ENCODE results near the gene BDKRB1.

Gene BDKRB1

GRCh38 chr14:96255501-96256366, at the start of gene BDKRB1:
BDKRB1 (plus strand) TSS chr14:96256210; CDS start chr14:96263683, 7,473 bp downstream.
- Histone ChIP-seq H3K4me3 (ENCODE audit: low read length) (no peak within 1 kb of the TSS), H3K27ac (ENCODE audit: low read length) (no peak within 1 kb of the TSS), H3K4me1 (ENCODE audit: control insufficient read depth, insufficient read depth, low read length) (no peaks in the 10 kb centered on the region; the same call in 1 of the 2 replicates), H3K36me3 (ENCODE audit: control insufficient read depth, insufficient read depth, low read length) (no peaks in the 10 kb centered on the region), H3K27me3 (ENCODE audit: control insufficient read depth, insufficient read depth, low read length) (no peaks in the 10 kb centered on the region), H3K9me3 (ENCODE audit: control insufficient read depth, insufficient read depth, low read length) (no peaks in the 10 kb centered on the region)
- DNase-seq (ENCODE audit: low read depth, low spot score), result no peak
- no CpG with 5 or more reads among the region's 12 CpGs for WGBS (ENCODE audit: insufficient coverage, insufficient read length)

- H3K4me1 ChIP-seq (ENCODE audit: control insufficient read depth, insufficient read depth, low read length), result peaks cover 6% of the 10 kb centered on the region
- H3K9me3 ChIP-seq (ENCODE audit: control insufficient read depth, insufficient read depth, low read length), result no peaks in the 10 kb centered on the region
- H3K27me3 ChIP-seq (ENCODE audit: control insufficient read depth, insufficient read depth, low read length), result peaks cover 2% of the 10 kb centered on the region; the same call in 1 of the 2 replicates
- no CpG with 5 or more reads among the region's 8 CpGs for WGBS (ENCODE audit: insufficient coverage, insufficient read length)
- DNase-seq (ENCODE audit: low read depth, low spot score), result no peak
- H3K4me3 ChIP-seq (ENCODE audit: low read length), result no peak overlapping the region
- no peak overlapping the region for H3K27ac ChIP-seq (ENCODE audit: low read length)
- no peaks in the 10 kb centered on the region for H3K36me3 ChIP-seq (ENCODE audit: control insufficient read depth, insufficient read depth, low read length)
These were observed 49.5 kb upstream of the BDKRB1 start for GRCh38 chr14:96206461-96206860.

GRCh38 chr14:96207686-96208085, 48.3 kb upstream of the BDKRB1 start:
- Histone ChIP-seq H3K36me3 (ENCODE audit: control insufficient read depth, insufficient read depth, low read length) (no peaks in the 10 kb centered on the region), H3K27me3 (ENCODE audit: control insufficient read depth, insufficient read depth, low read length) (peaks cover 2% of the 10 kb centered on the region; the same call in 1 of the 2 replicates), H3K27ac (ENCODE audit: low read length) (no peak overlapping the region), H3K9me3 (ENCODE audit: control insufficient read depth, insufficient read depth, low read length) (no peaks in the 10 kb centered on the region), H3K4me3 (ENCODE audit: low read length) (no peak overlapping the region), H3K4me1 (ENCODE audit: control insufficient read depth, insufficient read depth, low read length) (peaks cover 6% of the 10 kb centered on the region)
- WGBS (ENCODE audit: insufficient coverage, insufficient read length), result no CpG with 5 or more reads among the region's 5 CpGs
- DNase-seq (ENCODE audit: low read depth, low spot score), result no peak

GRCh38 chr14:96208739-96209138, 47.3 kb upstream of the BDKRB1 start:
- WGBS (ENCODE audit: insufficient coverage, insufficient read length), result no CpG with 5 or more reads among the region's 12 CpGs
- DNase-seq (ENCODE audit: low read depth, low spot score), result no peak
- Histone ChIP-seq H3K27me3 (ENCODE audit: control insufficient read depth, insufficient read depth, low read length) (peaks cover 2% of the 10 kb centered on the region; the same call in 1 of the 2 replicates), H3K9me3 (ENCODE audit: control insufficient read depth, insufficient read depth, low read length) (no peaks in the 10 kb centered on the region), H3K4me3 (ENCODE audit: low read length) (no peak overlapping the region), H3K27ac (ENCODE audit: low read length) (no peak overlapping the region), H3K36me3 (ENCODE audit: control insufficient read depth, insufficient read depth, low read length) (no peaks in the 10 kb centered on the region), H3K4me1 (ENCODE audit: control insufficient read depth, insufficient read depth, low read length) (peaks cover 6% of the 10 kb centered on the region)

GRCh38 chr14:96212140-96212539, 43.9 kb upstream of the BDKRB1 start:
- H3K4me1 ChIP-seq (ENCODE audit: control insufficient read depth, insufficient read depth, low read length), result no peaks in the 10 kb centered on the region; the same call in 1 of the 2 replicates
- no peaks in the 10 kb centered on the region for H3K27me3 ChIP-seq (ENCODE audit: control insufficient read depth, insufficient read depth, low read length)
- no peaks in the 10 kb centered on the region; the same call in 1 of the 2 replicates for H3K36me3 ChIP-seq (ENCODE audit: control insufficient read depth, insufficient read depth, low read length)
- H3K4me3 ChIP-seq (ENCODE audit: low read length), result no peak overlapping the region
- H3K27ac ChIP-seq (ENCODE audit: low read length), result no peak overlapping the region
- no peak for DNase-seq (ENCODE audit: low read depth, low spot score)
- no peaks in the 10 kb centered on the region for H3K9me3 ChIP-seq (ENCODE audit: control insufficient read depth, insufficient read depth, low read length)

- DNase-seq (ENCODE audit: low read depth, low spot score), result no peak
- WGBS (ENCODE audit: insufficient coverage, insufficient read length), result no CpG with 5 or more reads among the region's 4 CpGs
- Histone ChIP-seq H3K9me3 (ENCODE audit: control insufficient read depth, insufficient read depth, low read length) (no peaks in the 10 kb centered on the region), H3K27me3 (ENCODE audit: control insufficient read depth, insufficient read depth, low read length) (no peaks in the 10 kb centered on the region), H3K4me3 (ENCODE audit: low read length) (no peak overlapping the region), H3K4me1 (ENCODE audit: control insufficient read depth, insufficient read depth, low read length) (no peaks in the 10 kb centered on the region; the same call in 1 of the 2 replicates), H3K36me3 (ENCODE audit: control insufficient read depth, insufficient read depth, low read length) (no peaks in the 10 kb centered on the region; the same call in 1 of the 2 replicates), H3K27ac (ENCODE audit: low read length) (no peak overlapping the region)
These were observed 43.1 kb upstream of the BDKRB1 start for GRCh38 chr14:96212896-96213295.

- DNase-seq (ENCODE audit: low read depth, low spot score), result no peak
- Histone ChIP-seq H3K27ac (ENCODE audit: low read length) (no peak overlapping the region), H3K4me1 (ENCODE audit: control insufficient read depth, insufficient read depth, low read length) (no peaks in the 10 kb centered on the region), H3K27me3 (ENCODE audit: control insufficient read depth, insufficient read depth, low read length) (no peaks in the 10 kb centered on the region), H3K4me3 (ENCODE audit: low read length) (no peak overlapping the region), H3K9me3 (ENCODE audit: control insufficient read depth, insufficient read depth, low read length) (no peaks in the 10 kb centered on the region), H3K36me3 (ENCODE audit: control insufficient read depth, insufficient read depth, low read length) (no peaks in the 10 kb centered on the region; the same call in 1 of the 2 replicates)
- WGBS (ENCODE audit: insufficient coverage, insufficient read length), result no CpG with 5 or more reads among the region's 10 CpGs
These were observed 42.0 kb upstream of the BDKRB1 start for GRCh38 chr14:96213871-96214465.

GRCh38 chr14:96214793-96215192, 41.2 kb upstream of the BDKRB1 start:
- Histone ChIP-seq H3K9me3 (ENCODE audit: control insufficient read depth, insufficient read depth, low read length) (no peaks in the 10 kb centered on the region), H3K4me1 (ENCODE audit: control insufficient read depth, insufficient read depth, low read length) (no peaks in the 10 kb centered on the region), H3K27me3 (ENCODE audit: control insufficient read depth, insufficient read depth, low read length) (no peaks in the 10 kb centered on the region), H3K4me3 (ENCODE audit: low read length) (no peak overlapping the region), H3K27ac (ENCODE audit: low read length) (no peak overlapping the region), H3K36me3 (ENCODE audit: control insufficient read depth, insufficient read depth, low read length) (no peaks in the 10 kb centered on the region; the same call in 1 of the 2 replicates)
- no peak for DNase-seq (ENCODE audit: low read depth, low spot score)
- WGBS (ENCODE audit: insufficient coverage, insufficient read length), result no CpG with 5 or more reads among the region's 4 CpGs

GRCh38 chr14:96215452-96216244, 40.4 kb upstream of the BDKRB1 start:
- Histone ChIP-seq H3K4me1 (ENCODE audit: control insufficient read depth, insufficient read depth, low read length) (no peaks in the 10 kb centered on the region), H3K27ac (ENCODE audit: low read length) (no peak overlapping the region), H3K36me3 (ENCODE audit: control insufficient read depth, insufficient read depth, low read length) (no peaks in the 10 kb centered on the region; the same call in 1 of the 2 replicates), H3K9me3 (ENCODE audit: control insufficient read depth, insufficient read depth, low read length) (no peaks in the 10 kb centered on the region), H3K4me3 (ENCODE audit: low read length) (no peak overlapping the region), H3K27me3 (ENCODE audit: control insufficient read depth, insufficient read depth, low read length) (no peaks in the 10 kb centered on the region)
- no peak for DNase-seq (ENCODE audit: low read depth, low spot score)
- no CpG with 5 or more reads among the region's 7 CpGs for WGBS (ENCODE audit: insufficient coverage, insufficient read length)

GRCh38 chr14:96216627-96217026, 39.4 kb upstream of the BDKRB1 start:
- DNase-seq (ENCODE audit: low read depth, low spot score), result no peak
- Histone ChIP-seq H3K27me3 (ENCODE audit: control insufficient read depth, insufficient read depth, low read length) (no peaks in the 10 kb centered on the region), H3K4me1 (ENCODE audit: control insufficient read depth, insufficient read depth, low read length) (no peaks in the 10 kb centered on the region), H3K36me3 (ENCODE audit: control insufficient read depth, insufficient read depth, low read length) (no peaks in the 10 kb centered on the region; the same call in 1 of the 2 replicates), H3K9me3 (ENCODE audit: control insufficient read depth, insufficient read depth, low read length) (no peaks in the 10 kb centered on the region), H3K4me3 (ENCODE audit: low read length) (no peak overlapping the region), H3K27ac (ENCODE audit: low read length) (no peak overlapping the region)
- WGBS (ENCODE audit: insufficient coverage, insufficient read length), result no CpG with 5 or more reads among the region's 1 CpG
